ENCODE measurements around the gene HSPD1.
"Not testable (repeated sequence)": the region's sequence is repeated elsewhere in the genome, so short reads cannot be mapped to it uniquely, and the experiment has no call there.

HSPD1 gene

GRCh38 chr2:197498235-197498936 is 1.3 kb downstream of the HSPD1 start:
- peak overlapping the region; percentile 38 for H3K27ac ChIP-seq (ENCODE audit: insufficient read depth, low read depth, low read length, poor library complexity, severe bottlenecking)
- no peaks in the 10 kb centered on the region for H3K9me3 ChIP-seq (ENCODE audit: control insufficient read depth, low read length)
- WGBS, 2 experiments: 5 to 9% methylated on average over 13 to 14 of the region's 14 CpGs
- H3K36me3 ChIP-seq (ENCODE audit: control insufficient read depth, insufficient read depth, low read length): peaks cover 27% of the 10 kb centered on the region
- peak overlapping the region; percentile 58 for H3K4me3 ChIP-seq (ENCODE audit: insufficient read depth, low read depth, low read length)
- H3K4me1 ChIP-seq (ENCODE audit: control insufficient read depth, insufficient read depth, low read length): peaks cover 22% of the 10 kb centered on the region
- H3K27me3 ChIP-seq (ENCODE audit: control insufficient read depth, insufficient read depth, low read length, poor library complexity, severe bottlenecking): no peaks in the 10 kb centered on the region

DNA sequence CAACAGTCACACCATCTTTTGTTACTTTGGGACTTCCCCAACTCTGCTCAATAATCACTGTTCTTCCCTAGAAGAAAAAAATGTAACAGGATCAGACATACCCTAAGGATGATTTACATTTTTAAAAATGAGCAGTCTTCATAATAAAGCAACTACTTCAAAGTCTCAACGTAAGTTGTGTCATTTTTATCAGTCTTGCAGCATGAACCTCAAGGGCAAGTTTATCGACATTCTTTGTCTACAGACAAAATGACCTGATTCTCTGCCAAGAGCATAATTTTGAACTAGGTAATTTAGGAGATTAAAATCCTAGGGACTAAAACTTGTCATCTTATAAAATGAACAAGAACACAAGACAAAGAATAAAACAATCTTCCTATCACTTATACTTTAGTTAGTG is 2.3 kb downstream of the HSPD1 start:
- Histone ChIP-seq H3K36me3 (ENCODE audit: control insufficient read depth, insufficient read depth, low read length) (peaks cover 34% of the 10 kb centered on the region), H3K9me3 (ENCODE audit: control insufficient read depth, low read length) (no peaks in the 10 kb centered on the region), H3K4me1 (ENCODE audit: control insufficient read depth, insufficient read depth, low read length) (peaks cover 20% of the 10 kb centered on the region), H3K4me3 (ENCODE audit: insufficient read depth, low read depth, low read length) (no peak overlapping the region), H3K27ac (ENCODE audit: insufficient read depth, low read depth, low read length, poor library complexity, severe bottlenecking) (no peak overlapping the region), H3K27me3 (ENCODE audit: control insufficient read depth, insufficient read depth, low read length, poor library complexity, severe bottlenecking) (no peaks in the 10 kb centered on the region)
- WGBS, 2 experiments: 73 to 82% methylated on average over 2 of the region's 2 CpGs

DNA sequence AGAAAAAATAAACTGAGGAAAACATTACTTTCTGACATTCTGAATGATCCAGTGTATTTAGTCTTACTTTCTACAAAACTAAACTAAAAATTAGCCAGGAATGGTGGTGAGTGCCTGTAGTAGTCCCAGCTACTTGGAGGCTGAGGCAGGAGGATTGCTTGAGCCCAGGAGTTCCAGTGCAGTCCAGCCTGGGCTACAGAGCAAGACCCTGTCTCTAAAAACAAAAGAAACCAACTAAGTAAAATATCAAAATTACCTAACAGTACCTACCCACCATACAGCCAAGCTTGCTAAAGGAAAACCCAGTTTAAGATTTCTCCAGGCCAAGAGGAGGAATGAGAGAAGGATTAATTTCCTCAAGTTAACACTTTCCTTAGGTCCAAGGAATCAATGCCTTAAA is 2.9 kb downstream of the HSPD1 start:
- Histone ChIP-seq H3K9me3 (ENCODE audit: control insufficient read depth, low read length) (no peaks in the 10 kb centered on the region), H3K36me3 (ENCODE audit: control insufficient read depth, insufficient read depth, low read length) (peaks cover 40% of the 10 kb centered on the region), H3K4me3 (ENCODE audit: insufficient read depth, low read depth, low read length) (no peak overlapping the region), H3K27me3 (ENCODE audit: control insufficient read depth, insufficient read depth, low read length, poor library complexity, severe bottlenecking) (no peaks in the 10 kb centered on the region), H3K4me1 (ENCODE audit: control insufficient read depth, insufficient read depth, low read length) (peaks cover 17% of the 10 kb centered on the region), H3K27ac (ENCODE audit: insufficient read depth, low read depth, low read length, poor library complexity, severe bottlenecking) (no peak overlapping the region)

- Histone ChIP-seq H3K4me3 (ENCODE audit: insufficient read depth, low read depth, low read length) (no peak overlapping the region), H3K36me3 (ENCODE audit: control insufficient read depth, insufficient read depth, low read length) (peaks cover 51% of the 10 kb centered on the region)
These were observed 4.1 kb downstream of the HSPD1 start for GRCh38 chr2:197495433-197496134.

DNA sequence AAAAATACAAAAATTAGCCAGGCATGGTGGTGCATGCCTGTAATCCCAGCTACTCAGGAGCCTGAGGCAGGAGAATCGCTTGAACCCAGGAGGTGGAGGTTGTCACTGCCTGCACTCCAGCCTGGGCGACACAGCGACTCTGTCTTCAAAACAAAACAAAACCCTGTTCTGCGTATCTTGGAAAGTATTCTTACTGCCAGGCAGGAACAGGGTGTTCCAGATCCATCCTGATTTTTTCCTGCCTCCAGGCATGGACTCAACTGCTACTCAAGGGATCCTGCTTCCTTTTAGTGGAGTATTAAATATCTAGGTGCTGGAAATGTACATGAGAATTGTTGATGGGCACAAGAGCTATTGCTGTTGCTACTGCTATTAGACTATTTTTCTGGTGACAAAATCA is 12.3 kb downstream of the HSPD1 start:
- no peak overlapping the region for H3K27ac ChIP-seq (ENCODE audit: insufficient read depth, low read depth, low read length, poor library complexity, severe bottlenecking)
- no peaks in the 10 kb centered on the region for H3K9me3 ChIP-seq (ENCODE audit: control insufficient read depth, low read length)
- H3K4me3 ChIP-seq (ENCODE audit: insufficient read depth, low read depth, low read length): no peak overlapping the region
- WGBS, 2 experiments: 95 to 97% methylated on average over 4 of the region's 4 CpGs
- peaks cover 61% of the 10 kb centered on the region for H3K36me3 ChIP-seq (ENCODE audit: control insufficient read depth, insufficient read depth, low read length)
- H3K27me3 ChIP-seq (ENCODE audit: control insufficient read depth, insufficient read depth, low read length, poor library complexity, severe bottlenecking): no peaks in the 10 kb centered on the region
- no peaks in the 10 kb centered on the region for H3K4me1 ChIP-seq (ENCODE audit: control insufficient read depth, insufficient read depth, low read length)

More at GRCh38 chr2:197495433-197496134, 4.1 kb downstream of the HSPD1 start:
- 92 to 94% methylated on average over 2 of the region's 2 CpGs for WGBS, 2 experiments
- Histone ChIP-seq H3K9me3 (ENCODE audit: control insufficient read depth, low read length) (no peaks in the 10 kb centered on the region), H3K27me3 (ENCODE audit: control insufficient read depth, insufficient read depth, low read length, poor library complexity, severe bottlenecking) (no peaks in the 10 kb centered on the region), H3K27ac (ENCODE audit: insufficient read depth, low read depth, low read length, poor library complexity, severe bottlenecking) (no peak overlapping the region), H3K4me1 (ENCODE audit: control insufficient read depth, insufficient read depth, low read length) (peaks cover 17% of the 10 kb centered on the region)

- WGBS, 2 experiments: 96 to 100% methylated on average over 2 of the region's 2 CpGs
- Histone ChIP-seq H3K27ac (ENCODE audit: insufficient read depth, low read depth, low read length, poor library complexity, severe bottlenecking) (no peak overlapping the region), H3K9me3 (ENCODE audit: control insufficient read depth, low read length) (no peaks in the 10 kb centered on the region), H3K27me3 (ENCODE audit: control insufficient read depth, insufficient read depth, low read length, poor library complexity, severe bottlenecking) (no peaks in the 10 kb centered on the region), H3K4me3 (ENCODE audit: insufficient read depth, low read depth, low read length) (no peak overlapping the region), H3K36me3 (ENCODE audit: control insufficient read depth, insufficient read depth, low read length) (peaks cover 50% of the 10 kb centered on the region), H3K4me1 (ENCODE audit: control insufficient read depth, insufficient read depth, low read length) (no peaks in the 10 kb centered on the region)
These were observed 13.5 kb downstream of the HSPD1 start for GRCh38 chr2:197486175-197486574.

DNA sequence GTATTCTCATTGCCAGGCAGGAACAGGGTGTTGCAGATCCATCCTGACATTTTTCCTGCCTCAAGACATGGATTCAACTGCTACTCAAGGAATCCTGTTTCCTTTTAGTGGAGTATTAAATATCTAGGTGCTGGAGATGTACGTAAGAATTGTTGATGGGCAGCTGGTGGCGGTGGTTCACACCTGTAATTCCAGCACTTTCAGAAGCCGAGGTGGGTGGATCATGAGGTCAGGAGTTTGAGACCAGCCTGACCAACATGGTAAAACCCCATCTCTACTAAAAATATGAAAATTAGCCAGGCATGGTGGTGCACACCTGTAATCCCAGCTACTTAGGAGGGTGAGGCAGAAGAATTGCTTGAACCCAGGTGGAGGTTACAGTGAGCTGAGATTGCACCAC is 15.4 kb downstream of the HSPD1 start:
- H3K9me3 ChIP-seq (ENCODE audit: control insufficient read depth, low read length); H3K27ac ChIP-seq (ENCODE audit: insufficient read depth, low read depth, low read length, poor library complexity, severe bottlenecking); H3K4me1 ChIP-seq (ENCODE audit: control insufficient read depth, insufficient read depth, low read length); H3K27me3 ChIP-seq (ENCODE audit: control insufficient read depth, insufficient read depth, low read length, poor library complexity, severe bottlenecking); H3K4me3 ChIP-seq (ENCODE audit: insufficient read depth, low read depth, low read length): not testable (repeated sequence)
- peaks cover 31% of the 10 kb centered on the region for H3K36me3 ChIP-seq (ENCODE audit: control insufficient read depth, insufficient read depth, low read length)
- 93 to 95% methylated on average over 2 to 3 of the region's 3 CpGs for WGBS, 2 experiments

DNA sequence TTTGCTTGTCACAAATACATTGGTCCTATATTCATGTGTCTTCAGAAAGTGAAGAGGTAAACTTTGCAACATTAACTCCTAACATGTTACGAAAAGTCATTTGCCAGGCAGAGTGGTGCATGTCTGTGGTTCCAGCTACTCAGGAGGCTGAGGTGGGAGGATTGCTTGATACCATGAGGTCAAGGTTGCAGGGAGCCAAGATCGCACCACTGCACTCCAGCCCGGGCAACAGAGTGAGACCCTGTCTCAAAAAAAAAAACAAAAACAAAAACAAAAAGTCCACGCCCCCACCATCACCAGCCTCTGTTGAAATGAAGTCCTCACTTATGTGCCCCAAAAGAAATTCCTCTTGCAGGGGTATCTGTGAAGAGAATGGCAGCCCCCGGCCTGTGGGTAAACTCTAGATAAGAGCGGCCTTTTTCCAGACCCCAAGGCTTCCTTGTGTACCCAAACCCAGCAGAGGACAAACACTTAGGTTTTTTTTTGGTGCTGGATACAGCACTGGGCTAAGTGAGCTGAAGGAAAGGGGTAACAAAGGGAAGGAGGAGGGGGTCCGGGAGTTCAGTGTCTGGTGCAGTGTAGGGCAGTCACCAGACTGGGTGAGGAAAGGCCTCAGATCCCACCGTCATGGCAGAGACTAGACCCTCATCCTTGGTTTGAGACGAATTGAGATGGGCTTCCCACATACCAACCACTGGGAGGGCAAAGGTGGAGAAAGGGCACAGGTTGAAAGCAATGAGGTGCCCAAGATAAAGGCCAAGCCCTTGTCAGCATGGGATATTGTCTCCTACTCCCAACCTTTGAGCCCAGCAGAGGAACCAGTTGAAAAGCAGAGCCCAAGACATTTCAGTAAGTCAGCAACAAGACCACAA is 19.2 kb downstream of the HSPD1 start:
- Histone ChIP-seq H3K4me1 (ENCODE audit: control insufficient read depth, insufficient read depth, low read length) (no peaks in the 10 kb centered on the region), H3K27ac (ENCODE audit: insufficient read depth, low read depth, low read length, poor library complexity, severe bottlenecking) (no peak overlapping the region), H3K36me3 (ENCODE audit: control insufficient read depth, insufficient read depth, low read length) (peaks cover 9% of the 10 kb centered on the region), H3K4me3 (ENCODE audit: insufficient read depth, low read depth, low read length) (no peak overlapping the region), H3K9me3 (ENCODE audit: control insufficient read depth, low read length) (no peaks in the 10 kb centered on the region), H3K27me3 (ENCODE audit: control insufficient read depth, insufficient read depth, low read length, poor library complexity, severe bottlenecking) (no peaks in the 10 kb centered on the region)
- 91 to 92% methylated on average over 9 of the region's 9 CpGs for WGBS, 2 experiments

DNA sequence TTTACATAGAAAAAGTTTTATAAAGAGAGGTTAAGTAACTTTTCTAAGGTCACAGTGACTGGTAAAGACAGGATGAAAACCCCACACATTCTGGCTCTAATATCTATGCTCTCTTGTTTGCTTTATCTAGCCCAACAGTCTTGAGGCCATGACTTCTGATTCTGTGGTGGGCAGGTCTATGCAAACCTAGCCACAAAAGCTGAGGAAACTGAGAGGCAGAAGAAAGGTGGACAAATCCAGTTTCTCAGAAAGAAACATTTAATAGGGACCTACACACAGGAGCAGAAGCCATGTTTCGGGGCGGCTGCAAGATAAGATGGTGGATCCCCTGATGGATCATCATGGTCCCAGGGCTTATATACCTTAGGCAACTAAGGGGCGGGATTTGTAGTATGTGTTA is 21.8 kb downstream of the HSPD1 start:
- Histone ChIP-seq H3K4me3 (ENCODE audit: insufficient read depth, low read depth, low read length) (no peak overlapping the region), H3K4me1 (ENCODE audit: control insufficient read depth, insufficient read depth, low read length) (no peaks in the 10 kb centered on the region), H3K36me3 (ENCODE audit: control insufficient read depth, insufficient read depth, low read length) (peaks cover 9% of the 10 kb centered on the region), H3K27me3 (ENCODE audit: control insufficient read depth, insufficient read depth, low read length, poor library complexity, severe bottlenecking) (no peaks in the 10 kb centered on the region), H3K27ac (ENCODE audit: insufficient read depth, low read depth, low read length, poor library complexity, severe bottlenecking) (no peak overlapping the region), H3K9me3 (ENCODE audit: control insufficient read depth, low read length) (no peaks in the 10 kb centered on the region)
- 93 to 99% methylated on average over 3 of the region's 3 CpGs for WGBS, 2 experiments

DNA sequence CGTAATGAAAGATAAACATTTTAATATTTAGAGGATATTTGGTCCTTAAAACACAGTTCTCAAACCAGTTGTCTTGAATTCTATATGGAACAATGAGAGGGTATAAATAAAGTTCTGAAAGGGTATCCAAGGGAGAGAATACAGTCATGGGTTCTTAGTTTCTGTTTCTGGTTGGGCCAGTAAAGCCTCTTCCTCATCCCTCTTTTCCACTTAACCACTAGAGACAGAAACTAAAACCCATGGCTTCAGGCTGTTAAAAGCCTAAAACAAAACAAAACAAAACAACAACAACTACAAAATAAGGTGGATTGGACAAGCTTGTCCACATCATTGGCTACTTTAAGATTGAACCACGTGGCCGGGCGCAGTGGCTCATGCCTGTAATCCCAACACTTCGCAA is 27.5 kb downstream of the HSPD1 start:
- WGBS, 2 experiments: 92 to 96% methylated on average over 4 of the region's 5 CpGs
- Histone ChIP-seq H3K36me3 (ENCODE audit: control insufficient read depth, insufficient read depth, low read length) (peaks cover 9% of the 10 kb centered on the region), H3K4me1 (ENCODE audit: control insufficient read depth, insufficient read depth, low read length) (no peaks in the 10 kb centered on the region)

More for the DNA sequence above, 27.5 kb downstream of the HSPD1 start:
- H3K27ac ChIP-seq (ENCODE audit: insufficient read depth, low read depth, low read length, poor library complexity, severe bottlenecking): no peak overlapping the region
- H3K27me3 ChIP-seq (ENCODE audit: control insufficient read depth, insufficient read depth, low read length, poor library complexity, severe bottlenecking): no peaks in the 10 kb centered on the region
- H3K9me3 ChIP-seq (ENCODE audit: control insufficient read depth, low read length): no peaks in the 10 kb centered on the region
- no peak overlapping the region for H3K4me3 ChIP-seq (ENCODE audit: insufficient read depth, low read depth, low read length)
